OCI-LY7 (cell line): ENCODE results near the gene EIF2S3.

Source experiments
- CTCF ChIP-seq: fragments of 200-600 bp; sonication (generic); conservative IDR thresholded peaks from 2 replicates; pipeline ENCODE4 v1.5.1; 2014; ENCODE audit warnings: mild to moderate bottlenecking, antibody characterized with exemption, low read length, moderate library complexity, mixed read lengths
- EZH2phosphoT487 ChIP-seq: fragments of 200-600 bp; sonication (generic); IDR thresholded peaks from 2 replicates; pipeline ENCODE4 v1.6.1; 2018; ENCODE audit warnings: low read depth, borderline replicate concordance, mild to moderate bottlenecking, mixed run types, antibody characterized with exemption, low read length, moderate library complexity, mixed read lengths

GRCh38 chrX:24025741-24026403 is 28.9 kb upstream of the EIF2S3 start:
- TF ChIP-seq CTCF (no peak), EZH2phosphoT487 (no peak)
